GM23248 (cell line): ENCODE data around the gene EPS8.

ENCODE experiments used
- EZH2 ChIP-seq: fragments of 200-600 bp; sonication (generic); IDR thresholded peaks from 2 replicates; pipeline ENCODE4 v1.6.1; 2018; ENCODE audit warnings: antibody characterized with exemption, mild to moderate bottlenecking; ENCODE audit not compliant: insufficient read depth, poor library complexity, severe bottlenecking
- EZH2phosphoT487 ChIP-seq: fragments of 200-600 bp; sonication (generic); IDR thresholded peaks from 2 replicates; pipeline ENCODE4 v1.6.1; 2018; ENCODE audit warnings: antibody characterized with exemption, moderate library complexity, mild to moderate bottlenecking, low read depth; ENCODE audit not compliant: insufficient read depth

DNA sequence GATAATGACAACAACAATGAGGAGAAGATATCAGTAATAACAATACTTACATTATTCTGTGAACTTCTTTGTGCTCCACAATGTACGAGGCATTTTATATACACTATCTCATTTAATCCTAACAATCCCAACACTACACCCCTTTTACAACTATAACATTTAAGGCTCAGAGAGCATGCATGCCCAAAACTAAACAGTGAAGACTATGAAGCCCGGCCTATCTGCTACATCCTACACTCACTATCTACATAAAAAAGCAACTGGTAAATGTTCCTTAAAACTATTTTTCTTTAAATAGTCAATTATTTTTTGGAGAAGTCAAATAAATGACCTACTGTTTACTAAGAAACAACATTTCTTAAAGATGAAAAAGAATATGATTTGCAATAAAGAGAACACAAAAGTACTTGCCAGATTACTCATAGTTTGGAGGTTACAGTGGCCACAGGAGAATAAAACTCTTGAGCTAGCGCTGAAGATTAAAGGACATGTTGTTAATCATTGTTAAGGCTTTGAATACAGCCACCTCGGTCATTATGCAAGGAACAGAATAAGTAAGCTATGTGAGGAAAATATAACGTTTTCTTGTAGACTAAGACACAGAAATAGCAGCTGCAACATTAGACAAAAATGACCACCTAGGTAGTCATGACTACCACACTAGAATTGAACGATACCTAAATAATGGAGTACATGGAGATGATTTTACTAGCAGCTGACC, 56.7 kb downstream of the EPS8 start:
- TF ChIP-seq EZH2 = no peak
- no peak for TF ChIP-seq EZH2phosphoT487
